Ishikawa (cell line): ENCODE measurements around the gene CLCF1.
A peak's percentile ranks its signal among the peaks of the same experiment; 100 is the strongest.

Experiments used
- CEBPB ChIP-seq: IDR thresholded peaks from 2 replicates; pipeline ENCODE4 v1.6.1; 2012
- CREB1 ChIP-seq: IDR thresholded peaks from 2 replicates; pipeline ENCODE4 v1.6.1; 2012; ENCODE audit warnings: low read depth
- EGR1 ChIP-seq: IDR thresholded peaks from 2 replicates; pipeline ENCODE4 v1.6.1; 2012
- EP300 ChIP-seq: IDR thresholded peaks from 2 replicates; pipeline ENCODE4 v1.6.1; 2012; ENCODE audit warnings: borderline replicate concordance
- FOXM1 ChIP-seq: IDR thresholded peaks from 2 replicates; pipeline ENCODE4 v1.6.1; 2012; ENCODE audit warnings: low read depth, borderline replicate concordance
- MAX ChIP-seq: IDR thresholded peaks from 2 replicates; pipeline ENCODE4 v1.6.1; 2012
- NFIC ChIP-seq: IDR thresholded peaks from 2 replicates; pipeline ENCODE4 v1.6.1; 2012
- RAD21 ChIP-seq: IDR thresholded peaks from 2 replicates; pipeline ENCODE4 v1.6.1; 2012; ENCODE audit warnings: low read depth
- REST ChIP-seq: IDR thresholded peaks from 2 replicates; pipeline ENCODE4 v1.6.1; 2012; ENCODE audit warnings: low read depth, mild to moderate bottlenecking
- TAF1 ChIP-seq: IDR thresholded peaks from 2 replicates; pipeline ENCODE4 v1.6.1; 2012; ENCODE audit warnings: low read depth, mild to moderate bottlenecking
- TCF12 ChIP-seq: IDR thresholded peaks from 2 replicates; pipeline ENCODE4 v1.6.1; 2012; ENCODE audit warnings: low read depth
- TEAD4 ChIP-seq: IDR thresholded peaks from 2 replicates; pipeline ENCODE4 v1.6.1; 2012
- YY1 ChIP-seq: IDR thresholded peaks from 2 replicates; pipeline ENCODE4 v1.6.1; 2012; ENCODE audit warnings: low read depth
- ZBTB7A ChIP-seq: IDR thresholded peaks from 2 replicates; pipeline ENCODE4 v1.6.1; 2012; ENCODE audit warnings: low read depth
- TF ChIP-seq, protein P1 (sequence below): IDR thresholded peaks from 2 replicates; pipeline ENCODE4 v1.6.1; 2012

Gene CLCF1

DNA sequence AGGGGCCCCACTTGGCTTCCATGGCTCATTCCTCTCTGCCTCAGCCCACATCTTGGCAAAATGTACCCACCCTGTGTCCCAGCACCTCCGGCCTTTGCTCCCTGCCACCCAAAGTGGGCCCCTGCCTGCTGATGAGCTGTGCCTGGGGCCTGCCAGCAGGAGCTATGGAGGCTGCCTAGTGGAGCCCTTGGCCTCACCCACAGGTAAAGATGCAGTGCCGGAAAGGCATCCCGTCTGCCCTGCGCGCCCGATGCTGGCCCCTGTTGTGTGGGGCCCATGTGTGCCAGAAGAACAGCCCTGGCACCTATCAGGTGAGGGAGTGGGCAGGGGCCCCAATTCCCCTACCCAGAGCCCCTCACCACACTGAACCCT, 31.8 kb upstream of the CLCF1 start:
- TF ChIP-seq, protein P1, sequence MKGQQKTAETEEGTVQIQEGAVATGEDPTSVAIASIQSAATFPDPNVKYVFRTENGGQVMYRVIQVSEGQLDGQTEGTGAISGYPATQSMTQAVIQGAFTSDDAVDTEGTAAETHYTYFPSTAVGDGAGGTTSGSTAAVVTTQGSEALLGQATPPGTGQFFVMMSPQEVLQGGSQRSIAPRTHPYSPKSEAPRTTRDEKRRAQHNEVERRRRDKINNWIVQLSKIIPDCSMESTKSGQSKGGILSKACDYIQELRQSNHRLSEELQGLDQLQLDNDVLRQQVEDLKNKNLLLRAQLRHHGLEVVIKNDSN = no peak
- no peak for TF ChIP-seq EGR1
- no peak for TF ChIP-seq NFIC
- no peak for TF ChIP-seq EP300
- no peak for TF ChIP-seq RAD21
- TF ChIP-seq MAX = no peak
- TF ChIP-seq TAF1 = no peak
- TF ChIP-seq CEBPB = no peak
- no peak for TF ChIP-seq TEAD4
- no peak for TF ChIP-seq FOXM1
- TF ChIP-seq REST = no peak
- no peak for TF ChIP-seq YY1
- no peak for TF ChIP-seq CREB1
- no peak for TF ChIP-seq TCF12
- TF ChIP-seq ZBTB7A = no peak

DNA sequence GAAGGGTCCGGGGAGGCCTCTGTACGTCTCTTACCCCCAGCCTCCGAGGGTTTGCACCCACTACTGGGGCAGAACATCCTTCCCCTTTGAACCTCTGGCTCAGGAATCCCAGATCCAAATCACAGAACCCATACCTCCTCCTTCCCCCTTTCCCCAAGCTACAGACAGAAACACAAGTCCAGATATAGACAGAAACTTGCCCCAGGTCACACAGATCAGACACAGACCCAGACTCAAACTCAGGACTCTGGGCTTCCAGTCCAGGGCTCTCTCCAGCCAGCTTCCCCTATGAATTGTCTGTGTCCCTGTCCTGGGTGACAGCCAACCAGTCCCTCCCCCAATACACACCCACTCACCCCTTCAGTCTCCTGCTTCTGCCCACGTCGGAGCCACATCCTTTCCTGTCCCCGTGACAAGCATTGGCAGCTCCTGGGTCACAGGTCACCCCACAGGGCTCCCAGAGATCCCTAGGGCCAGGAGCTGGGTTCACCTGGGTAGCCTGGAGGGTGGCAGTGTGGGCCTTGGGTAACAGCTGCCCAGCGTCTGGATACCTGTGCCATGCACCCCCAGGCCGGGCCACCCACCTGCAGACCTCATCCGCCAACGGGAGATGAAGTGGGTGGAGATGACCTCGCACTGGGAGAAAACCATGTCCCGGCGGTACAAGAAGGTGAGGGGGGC, 31.3 kb upstream of the CLCF1 start:
- TF ChIP-seq MAX = no peak
- TF ChIP-seq CREB1 = no peak
- no peak for TF ChIP-seq TEAD4

DNA sequence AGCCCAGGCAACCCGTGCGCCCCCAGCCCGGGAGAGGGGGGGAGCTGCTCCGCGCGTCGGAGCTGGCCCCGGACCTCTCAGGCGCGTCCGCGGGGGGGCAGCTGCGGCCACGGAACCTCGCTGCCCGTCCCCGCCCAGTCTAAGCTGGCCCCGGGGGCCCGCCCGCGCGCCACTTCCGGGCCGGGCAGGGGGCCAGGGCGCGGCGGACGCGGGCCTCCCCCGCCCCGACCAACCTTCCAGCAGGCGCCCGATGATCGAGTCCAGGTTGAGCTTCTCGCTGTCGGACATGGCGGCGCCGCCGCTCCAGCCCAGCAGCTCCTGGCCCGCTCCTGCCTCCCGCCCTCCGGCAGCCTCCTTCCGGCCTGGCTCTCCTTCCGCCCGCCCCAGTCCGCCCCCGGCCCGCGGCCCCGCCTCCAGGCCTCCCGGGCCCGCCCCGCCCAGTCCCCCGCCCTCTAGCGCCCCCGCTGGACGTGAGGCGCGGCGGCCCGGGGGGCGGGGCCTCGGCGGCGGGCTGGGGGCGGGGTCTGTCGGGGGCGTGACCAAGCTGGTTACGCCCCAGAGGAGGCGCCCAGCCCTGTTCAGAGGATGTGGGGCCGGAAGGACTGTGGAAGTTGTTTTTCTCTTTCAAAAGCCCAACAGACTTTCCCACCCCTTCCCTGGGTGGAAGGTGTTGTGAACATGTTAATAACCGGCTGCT, 28.2 kb upstream of the CLCF1 start, which contains the start of gene PPP1CA:
TSS of gene PPP1CA (minus strand) at position 364 of the 697 bp plus-strand sequence. CDS start at position 288, 76 bp downstream.
- TF ChIP-seq EGR1 (no peak), CEBPB (no peak), REST (no peak), ZBTB7A (no peak), RAD21 (no peak; the same call in 1 of the 2 replicates), FOXM1 (no peak), TEAD4 (no peak), TCF12 (no peak), MAX (peak; percentile 72; the same call in 1 of the 2 replicates), NFIC (peak; percentile 35; the same call in 1 of the 2 replicates), YY1 (peak; percentile 80), EP300 (no peak), TAF1 (peak; percentile 11; the same call in 1 of the 2 replicates), CREB1 (no peak)
- TF ChIP-seq, protein P1 = no peak

- no peak for TF ChIP-seq TCF12
- peak; percentile 79; the same call in 1 of the 2 replicates for TF ChIP-seq ZBTB7A
Observed at GRCh38 chr11:67400942-67401494, 27.6 kb upstream of the CLCF1 start.

- TF ChIP-seq EP300 (no peak), CREB1 (no peak), TCF12 (no peak), YY1 (no peak), TEAD4 (no peak), NFIC (no peak), MAX (no peak), TAF1 (no peak), ZBTB7A (no peak), REST (no peak), EGR1 (no peak), RAD21 (no peak), FOXM1 (no peak), CEBPB (no peak)
- TF ChIP-seq, protein P1 = no peak
Observed at GRCh38 chr11:67400251-67400941, 27.0 kb upstream of the CLCF1 start.
